RWPE1 (cell line): ENCODE data around the gene CDKAL1.

ENCODE experiments used
- CTCF ChIA-PET: fragments of 350-600 bp; sonication (Branson Sonifier 250); formaldehyde crosslinking; extraction: SDS; loops from one replicate; lab custom pipeline; 2021; lab: Yijun Ruan, JAX
- POLR2A ChIA-PET: fragments of 400-600 bp; formaldehyde crosslinking; extraction: SDS; loops from one replicate; lab custom pipeline; 2020; ENCODE audit warnings: antibody characterized with exemption; ENCODE audit not compliant: low non-redundant PET; lab: Yijun Ruan, JAX
- DNase-seq: peaks from one replicate; pipeline ENCODE4 v3.0.0; 2012; ENCODE audit warnings: low spot score
- H3K27ac ChIP-seq: fragments of 450-650 bp; 2 replicates; pipeline ENCODE4 v1.5.1; 2017
- TF ChIP-seq, protein P1 (sequence below): fragments of 450-650 bp; conservative IDR thresholded peaks from 2 replicates; pipeline ENCODE4 v1.5.1; 2017; ENCODE audit warnings: low read depth, mild to moderate bottlenecking

CDKAL1 gene

GRCh38 chr6:20732896-20733295 lies 198.6 kb downstream of the CDKAL1 start:
- H3K27ac ChIP-seq: no peak overlapping the region
- ChIA-PET POLR2A (no interaction called here), CTCF (no interaction called here)
- DNase-seq: no peak
- TF ChIP-seq, protein P1, sequence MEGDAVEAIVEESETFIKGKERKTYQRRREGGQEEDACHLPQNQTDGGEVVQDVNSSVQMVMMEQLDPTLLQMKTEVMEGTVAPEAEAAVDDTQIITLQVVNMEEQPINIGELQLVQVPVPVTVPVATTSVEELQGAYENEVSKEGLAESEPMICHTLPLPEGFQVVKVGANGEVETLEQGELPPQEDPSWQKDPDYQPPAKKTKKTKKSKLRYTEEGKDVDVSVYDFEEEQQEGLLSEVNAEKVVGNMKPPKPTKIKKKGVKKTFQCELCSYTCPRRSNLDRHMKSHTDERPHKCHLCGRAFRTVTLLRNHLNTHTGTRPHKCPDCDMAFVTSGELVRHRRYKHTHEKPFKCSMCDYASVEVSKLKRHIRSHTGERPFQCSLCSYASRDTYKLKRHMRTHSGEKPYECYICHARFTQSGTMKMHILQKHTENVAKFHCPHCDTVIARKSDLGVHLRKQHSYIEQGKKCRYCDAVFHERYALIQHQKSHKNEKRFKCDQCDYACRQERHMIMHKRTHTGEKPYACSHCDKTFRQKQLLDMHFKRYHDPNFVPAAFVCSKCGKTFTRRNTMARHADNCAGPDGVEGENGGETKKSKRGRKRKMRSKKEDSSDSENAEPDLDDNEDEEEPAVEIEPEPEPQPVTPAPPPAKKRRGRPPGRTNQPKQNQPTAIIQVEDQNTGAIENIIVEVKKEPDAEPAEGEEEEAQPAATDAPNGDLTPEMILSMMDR: no peak

DNA sequence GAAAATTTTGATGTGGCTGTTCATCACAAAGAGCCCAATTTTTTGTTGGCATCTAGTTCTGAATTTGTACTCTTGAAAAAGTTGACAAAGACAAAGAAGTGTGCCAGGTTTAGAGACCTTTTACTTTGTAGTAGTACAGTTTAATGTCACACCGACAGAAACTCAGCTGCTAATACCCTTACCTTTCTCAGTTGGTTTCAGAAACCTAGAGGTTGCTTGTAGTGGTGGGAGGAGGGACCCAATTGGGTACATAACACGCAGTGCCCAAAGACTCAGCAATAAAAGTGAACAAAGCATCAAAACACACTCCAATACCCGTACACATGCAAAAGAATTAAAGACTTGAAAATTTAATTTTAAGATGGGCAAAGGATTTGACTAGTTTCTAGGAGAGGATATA lies 203.7 kb downstream of the CDKAL1 start:
- DNase-seq: no peak
- TF ChIP-seq, protein P1: no peak
- ChIA-PET CTCF (interaction anchor here (0.7 kb wide), 2 partner anchors 10 to 138 kb away, joined by 3 read pairs; no protein-coding TSS in a partner anchor), POLR2A (no interaction called here)
- no peak overlapping the region for H3K27ac ChIP-seq

- CTCF ChIA-PET: no interaction called here
- POLR2A ChIA-PET: no interaction called here
- H3K27ac ChIP-seq: no peak overlapping the region
- DNase-seq: no peak
- TF ChIP-seq, protein P1: no peak
Measured at GRCh38 chr6:20740088-20740487, 205.8 kb downstream of the CDKAL1 start.

DNA sequence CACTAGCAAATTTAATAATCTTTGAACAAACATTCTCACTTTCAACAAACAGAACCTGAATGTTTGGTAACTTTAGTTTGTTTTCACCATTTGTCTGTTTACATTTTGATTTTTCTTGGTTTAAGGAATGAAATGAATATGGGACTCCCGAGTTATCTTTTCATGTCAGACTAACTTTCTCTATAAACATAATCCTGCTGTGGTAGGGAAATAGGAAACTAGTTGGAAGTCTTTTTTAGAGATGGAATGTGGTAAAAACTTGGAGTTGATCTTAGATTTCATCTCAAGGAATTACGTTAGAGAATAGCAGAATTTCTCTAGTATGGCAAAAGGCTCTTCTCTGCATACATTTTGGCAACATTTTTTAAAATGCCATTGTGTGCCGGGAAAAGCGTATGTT lies 206.5 kb downstream of the CDKAL1 start:
- POLR2A ChIA-PET: no interaction called here
- DNase-seq: no peak
- CTCF ChIA-PET: no interaction called here
- TF ChIP-seq, protein P1: no peak
- no peak overlapping the region for H3K27ac ChIP-seq

- TF ChIP-seq, protein P1: no peak
- DNase-seq: no peak
- no peak overlapping the region for H3K27ac ChIP-seq
- POLR2A ChIA-PET: no interaction called here
- CTCF ChIA-PET: interaction anchor here (0.6 kb wide), 1 partner anchor 198 kb away, joined by 3 read pairs; no protein-coding TSS in a partner anchor
Measured at GRCh38 chr6:20741490-20741889, 207.2 kb downstream of the CDKAL1 start.

GRCh38 chr6:20744911-20745557 lies 210.8 kb downstream of the CDKAL1 start:
- POLR2A ChIA-PET: no interaction called here

More at GRCh38 chr6:20744911-20745557, 210.8 kb downstream of the CDKAL1 start:
- H3K27ac ChIP-seq: no peak overlapping the region
- DNase-seq: no peak
- TF ChIP-seq, protein P1: no peak
- CTCF ChIA-PET: no interaction called here
